AG04449 (cell line): ENCODE results near the gene ZNF385A.

Experiments used
- CTCF ChIA-PET: fragments of 350-600 bp; formaldehyde crosslinking; extraction: SDS; loops from one replicate; lab custom pipeline; 2021; ENCODE audit warnings: antibody characterized with exemption; lab: Yijun Ruan, JAX
- POLR2A ChIA-PET: fragments of 400-600, 350-600 bp; formaldehyde crosslinking; extraction: SDS; loops from one replicate; lab custom pipeline; 2020; ENCODE audit warnings: antibody characterized with exemption, inconsistent platforms; lab: Yijun Ruan, JAX
- DNase-seq: peaks from one replicate; pipeline ENCODE4 v3.0.0-alpha.2; 2010; ENCODE audit warnings: low read depth, low spot score
- H3K4me3 ChIP-seq: 2 replicates; pipeline ENCODE4 v1.5.1; 2011; ENCODE audit warnings: low read depth, mild to moderate bottlenecking, control low read depth, low read length
- TF ChIP-seq, protein P1 (sequence below): IDR thresholded peaks from one replicate; pipeline ENCODE4 v1.5.1; 2011; ENCODE audit warnings: mild to moderate bottlenecking, moderate library complexity, low read length, control low read depth, inconsistent platforms; ENCODE audit not compliant: insufficient read depth; ENCODE audit errors: missing control alignments

Gene ZNF385A

DNA sequence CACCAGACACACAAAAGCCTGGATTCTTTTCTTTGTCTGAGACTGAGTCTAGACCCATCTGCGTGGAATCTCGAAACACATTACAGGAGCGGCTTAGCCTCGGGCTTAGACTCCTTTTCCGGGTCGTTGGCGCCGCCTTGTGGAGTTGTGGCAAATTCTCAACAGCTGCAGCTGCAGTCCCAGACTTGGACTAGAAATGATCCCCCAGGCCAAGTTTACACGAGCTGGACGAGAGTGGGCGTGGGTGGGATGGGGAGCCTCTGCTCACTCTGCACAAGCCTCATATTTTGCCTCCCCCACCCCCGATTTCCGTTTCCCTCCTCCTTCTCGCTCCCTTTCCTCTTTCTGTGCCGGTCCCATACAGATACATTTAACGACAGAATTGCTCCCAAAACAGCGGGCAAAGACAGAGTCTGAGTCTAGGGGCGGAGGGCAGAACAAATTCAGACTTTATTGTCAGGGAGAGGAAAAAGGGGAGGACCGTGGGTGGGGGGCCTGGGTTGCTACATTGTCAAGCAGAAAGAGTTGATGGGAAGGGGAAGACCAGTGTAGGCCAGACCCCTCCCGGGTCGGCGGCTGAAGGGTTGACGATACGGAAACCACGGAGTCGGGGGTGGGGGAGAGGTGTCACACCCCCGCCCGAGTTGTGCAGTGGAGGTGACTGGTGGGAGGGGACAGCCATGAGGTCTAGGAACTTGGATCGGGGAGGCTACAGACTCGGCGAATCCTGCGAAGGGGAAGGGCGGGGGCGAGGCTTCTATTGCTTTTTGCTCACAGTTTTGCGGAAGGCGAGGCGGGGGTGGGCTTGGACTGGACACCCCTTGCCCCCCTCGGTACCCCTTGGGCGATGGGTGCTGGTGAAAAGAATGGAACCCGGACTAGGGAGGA, 15.6 kb downstream of the ZNF385A start:
- DNase-seq = peak; percentile 34
- ChIA-PET POLR2A (interaction anchor here (0.5 to 1.4 kb wide), 4 partner anchors 10 to 116 kb away, joined by 3 to 4 read pairs (median 3); no protein-coding TSS in a partner anchor), CTCF (interaction anchor here (0.6 to 4.1 kb wide), 49 partner anchors 8 to 384 kb away, joined by 3 to 59 read pairs (median 5); partner anchors contain the start of genes CBX5, COPZ1, HNRNPA1 and HOXC10)
- TF ChIP-seq, protein P1, sequence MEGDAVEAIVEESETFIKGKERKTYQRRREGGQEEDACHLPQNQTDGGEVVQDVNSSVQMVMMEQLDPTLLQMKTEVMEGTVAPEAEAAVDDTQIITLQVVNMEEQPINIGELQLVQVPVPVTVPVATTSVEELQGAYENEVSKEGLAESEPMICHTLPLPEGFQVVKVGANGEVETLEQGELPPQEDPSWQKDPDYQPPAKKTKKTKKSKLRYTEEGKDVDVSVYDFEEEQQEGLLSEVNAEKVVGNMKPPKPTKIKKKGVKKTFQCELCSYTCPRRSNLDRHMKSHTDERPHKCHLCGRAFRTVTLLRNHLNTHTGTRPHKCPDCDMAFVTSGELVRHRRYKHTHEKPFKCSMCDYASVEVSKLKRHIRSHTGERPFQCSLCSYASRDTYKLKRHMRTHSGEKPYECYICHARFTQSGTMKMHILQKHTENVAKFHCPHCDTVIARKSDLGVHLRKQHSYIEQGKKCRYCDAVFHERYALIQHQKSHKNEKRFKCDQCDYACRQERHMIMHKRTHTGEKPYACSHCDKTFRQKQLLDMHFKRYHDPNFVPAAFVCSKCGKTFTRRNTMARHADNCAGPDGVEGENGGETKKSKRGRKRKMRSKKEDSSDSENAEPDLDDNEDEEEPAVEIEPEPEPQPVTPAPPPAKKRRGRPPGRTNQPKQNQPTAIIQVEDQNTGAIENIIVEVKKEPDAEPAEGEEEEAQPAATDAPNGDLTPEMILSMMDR = peak; percentile 85
- H3K4me3 ChIP-seq = no peak overlapping the region

DNA sequence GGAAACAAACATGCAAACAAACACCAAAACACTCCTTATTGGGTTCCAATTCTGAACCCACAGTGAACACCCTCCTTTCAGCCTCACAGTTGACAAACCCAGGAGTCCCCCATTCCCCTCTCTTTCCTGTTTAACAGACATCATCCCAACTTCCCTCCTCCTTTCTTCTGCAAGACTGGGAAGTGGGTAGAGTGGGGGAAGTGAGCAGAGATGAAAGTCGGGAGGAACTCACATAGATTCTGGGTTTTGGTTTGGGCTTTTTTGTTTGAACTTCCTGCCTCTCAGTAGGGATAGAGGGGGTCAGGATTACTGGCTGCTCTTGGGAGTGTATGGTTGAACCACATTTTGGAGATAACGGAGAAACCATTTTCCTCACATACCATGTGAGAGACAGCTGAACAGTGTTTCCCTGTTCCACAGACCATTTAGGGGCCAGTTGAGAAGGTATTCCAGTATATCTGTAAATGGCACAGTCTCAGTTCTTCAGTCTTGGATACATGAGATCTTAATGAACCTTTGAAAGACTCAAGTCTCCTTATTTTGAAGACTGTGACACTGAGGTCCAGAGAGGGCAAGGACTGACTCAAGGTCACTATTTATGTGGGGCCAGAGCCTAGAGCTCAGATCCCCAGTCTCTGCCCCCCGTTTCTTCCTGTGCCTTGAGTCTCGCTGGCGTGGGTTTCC, 16.4 kb downstream of the ZNF385A start:
- ChIA-PET CTCF (interaction anchor here (0.7 to 4.1 kb wide), 48 partner anchors 8 to 341 kb away, joined by 3 to 59 read pairs (median 6); partner anchors contain the start of genes CBX5, COPZ1, HNRNPA1 and ZNF385A), POLR2A (interaction anchor here (0.9 to 1.4 kb wide), 3 partner anchors 9 to 79 kb away, joined by 3 to 4 read pairs (median 3); no protein-coding TSS in a partner anchor)
- no peak for DNase-seq
- H3K4me3 ChIP-seq = no peak overlapping the region
- TF ChIP-seq, protein P1 = no peak

DNA sequence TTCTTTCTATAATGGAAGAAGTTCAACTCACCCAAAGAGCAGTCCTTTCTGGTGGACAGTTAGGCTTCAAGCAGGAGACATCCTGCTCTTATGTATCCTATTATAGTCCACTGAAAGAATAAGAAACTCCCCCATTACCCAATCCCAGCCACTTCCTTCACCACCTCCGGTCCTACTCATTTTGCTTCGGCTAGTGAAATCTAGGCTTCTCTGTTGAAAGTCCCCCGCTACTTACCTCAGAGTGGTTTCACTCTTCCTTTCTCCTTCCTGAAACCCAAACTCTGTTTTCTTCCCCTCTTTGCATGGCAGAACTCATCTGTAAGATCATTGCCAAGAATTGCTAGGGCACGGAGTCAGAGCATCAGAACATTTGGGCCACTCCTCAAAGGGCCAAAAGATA, 20.1 kb downstream of the ZNF385A start, which contains the start of gene GPR84:
Gene GPR84 (minus strand): TSS at position 74 of the 400 bp plus-strand sequence. CDS start 635 bp downstream, outside the sequence.
- TF ChIP-seq, protein P1 = no peak
- ChIA-PET POLR2A (no interaction called here), CTCF (no interaction called here)
- no peak within 1 kb of the TSS for H3K4me3 ChIP-seq
- no peak for DNase-seq

DNA sequence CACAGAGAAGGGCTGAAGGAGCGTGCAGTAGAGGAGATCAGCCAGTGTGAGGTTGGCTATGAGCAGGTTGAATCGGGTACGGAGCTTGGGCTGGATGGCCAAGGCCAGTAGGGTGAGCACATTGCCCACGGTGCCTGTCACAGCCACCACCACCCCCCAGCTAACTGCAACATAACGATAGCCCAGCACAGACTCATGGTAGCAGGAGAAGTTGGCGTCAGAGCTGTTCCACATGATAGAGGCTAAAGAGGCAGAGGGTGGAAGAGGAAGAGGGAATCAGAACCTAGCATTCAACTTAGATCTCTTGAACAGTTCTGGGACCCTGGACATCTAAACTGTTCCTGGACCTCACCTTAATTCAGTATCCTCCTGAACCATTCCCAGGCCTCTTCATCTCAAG, 20.9 kb downstream of the ZNF385A start:
- TF ChIP-seq, protein P1 = no peak
- POLR2A ChIA-PET = no interaction called here
- CTCF ChIA-PET = interaction anchor here (0.9 to 9.2 kb wide), 10 partner anchors 13 to 161 kb away, joined by 3 to 131 read pairs (median 26); no protein-coding TSS in a partner anchor
- H3K4me3 ChIP-seq = no peak overlapping the region
- DNase-seq = no peak

DNA sequence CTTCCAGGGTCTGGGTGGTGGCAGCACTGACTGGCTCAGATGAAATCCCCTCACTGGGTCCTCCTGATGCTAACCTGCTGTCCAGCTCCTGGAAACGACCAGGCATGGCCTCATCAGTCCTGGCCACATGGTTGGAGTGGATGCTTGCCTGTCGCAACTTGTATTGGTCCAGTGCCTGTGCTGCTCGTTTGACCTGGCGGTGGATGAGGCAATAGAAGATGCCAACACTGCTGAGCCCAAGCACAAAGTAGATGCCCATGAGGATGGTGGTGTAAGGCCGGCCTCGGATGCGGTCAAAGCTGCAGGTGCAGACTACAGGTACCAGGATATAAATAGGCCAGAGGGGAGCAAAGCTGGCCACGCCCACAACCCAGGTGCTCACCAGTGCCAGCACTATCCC, 21.5 kb downstream of the ZNF385A start:
- no peak for DNase-seq
- no peak overlapping the region for H3K4me3 ChIP-seq
- ChIA-PET POLR2A (no interaction called here), CTCF (interaction anchor here (0.8 to 9.2 kb wide), 20 partner anchors 8 to 556 kb away, joined by 3 to 131 read pairs (median 4); partner anchors contain the start of gene HOXC10)
- TF ChIP-seq, protein P1 = no peak
